Measurements from ENCODE around the gene HSP90B1. TPM values are rescaled to one million over a fixed set of nuclear protein-coding genes. Genes with fewer than 3 reads are reported as not detected.

HSP90B1 gene
- 1,507 and 1,591 TPM in 2 replicates for total RNA-seq

GRCh38 chr12:103930034-103930786 lies at the start of gene HSP90B1:
HSP90B1 (plus strand) TSS chr12:103930410; CDS start chr12:103930516, 106 bp downstream.

GRCh38 chr12:103965590-103966504 lies 35.6 kb downstream of the HSP90B1 start, which contains the start of gene TDG:
TDG (plus strand) TSS chr12:103965872; CDS start chr12:103966038, 166 bp downstream.

Other genes with a start within 250 kb of the HSP90B1 start
- gene NT5DC3, start 89.2 kb upstream of the HSP90B1 start, total RNA-seq = 6.8 and 10.9 TPM in 2 replicates
- gene TDG, start 35.5 kb downstream of the HSP90B1 start, total RNA-seq = 18.4 and 18.6 TPM in 2 replicates
- 14.8 and 27.1 TPM in 2 replicates for gene GLT8D2, start 119.8 kb downstream of the HSP90B1 start, total RNA-seq
- 24.3 and 29.9 TPM in 2 replicates for gene HCFC2, start 134.1 kb downstream of the HSP90B1 start, total RNA-seq
- gene NFYB, start 207.8 kb downstream of the HSP90B1 start, total RNA-seq = 16.7 and 22.8 TPM in 2 replicates